PC-9 (cell line): ENCODE measurements around the gene DOCK6. TPM values are rescaled to one million over a fixed set of nuclear protein-coding genes. Genes with fewer than 3 reads are reported as not detected.

ENCODE experiments used
- BruUV-seq: library from RNA; stranded (reverse); fragments of 400-500 nt; replicated peaks from 2 replicates; lab custom pipeline; 2021; lab: Mats Ljungman, UMichigan
- CTCF ChIA-PET: fragments of 300-600 bp; sonication (Branson Sonifier 250); formaldehyde crosslinking; loops from one replicate; lab custom pipeline; 2022; ENCODE audit warnings: antibody characterized with exemption; lab: Charles Lee
- POLR2A ChIA-PET: fragments of 300-600 bp; sonication (Branson Sonifier 250); formaldehyde crosslinking; loops from one replicate; lab custom pipeline; 2022; ENCODE audit warnings: antibody characterized with exemption; ENCODE audit not compliant: unreplicated experiment; lab: Charles Lee
- DNase-seq, 2 experiments: peaks; one replicate each; pipeline versions ENCODE4 v3.0.0 to v3.0.0-alpha.2; 2015 to 2022; ENCODE audit warnings: mixed read lengths in 1 of 2
- H2AFZ ChIP-seq: fragments of 200-600 bp; sonication (generic); 2 replicates; pipeline ENCODE4 v1.8.1; 2017; ENCODE audit warnings: antibody characterized with exemption
- H3F3A ChIP-seq: fragments of 200-600 bp; sonication (generic); 2 replicates; pipeline ENCODE4 v1.8.1; 2017; ENCODE audit warnings: antibody characterized with exemption, mild to moderate bottlenecking, low read depth; ENCODE audit not compliant: insufficient read depth
- H3K27ac ChIP-seq: fragments of 200-600 bp; sonication (generic); 2 replicates; pipeline ENCODE4 v1.6.1; 2016; ENCODE audit warnings: mixed run types
- H3K27me3 ChIP-seq: fragments of 200-600 bp; sonication (generic); 2 replicates; pipeline ENCODE4 v1.6.1; 2016; ENCODE audit warnings: low read depth, mixed run types; ENCODE audit not compliant: insufficient read depth
- H3K36me3 ChIP-seq: fragments of 200-600 bp; sonication (generic); 2 replicates; pipeline ENCODE4 v1.6.1; 2016; ENCODE audit warnings: low read depth, mixed run types
- H3K4me1 ChIP-seq: fragments of 200-600 bp; sonication (generic); replicated peaks from 2 replicates; pipeline ENCODE4 v1.6.1; 2016; ENCODE audit warnings: mixed run types; ENCODE audit not compliant: insufficient read depth
- H3K4me2 ChIP-seq: fragments of 200-600 bp; sonication (generic); 2 replicates; pipeline ENCODE4 v1.6.1; 2017; ENCODE audit warnings: mixed run types
- H3K4me3 ChIP-seq: fragments of 200-600 bp; sonication (generic); 2 replicates; pipeline ENCODE4 v1.6.1; 2016; ENCODE audit warnings: mixed run types
- H3K79me2 ChIP-seq: fragments of 200-600 bp; sonication (generic); 2 replicates; pipeline ENCODE4 v1.6.1; 2017; ENCODE audit warnings: low read depth, mixed run types
- H3K9me2 ChIP-seq: fragments of 200-600 bp; sonication (generic); 2 replicates; pipeline ENCODE4 v1.8.1; 2017; ENCODE audit warnings: mild to moderate bottlenecking; ENCODE audit not compliant: insufficient read depth
- H3K9me3 ChIP-seq: fragments of 200-600 bp; sonication (generic); 2 replicates; pipeline ENCODE4 v1.8.1; 2016; ENCODE audit warnings: low read depth; ENCODE audit not compliant: insufficient read depth
- H4K20me1 ChIP-seq: fragments of 200-600 bp; sonication (generic); 2 replicates; pipeline ENCODE4 v1.8.1; 2017; ENCODE audit not compliant: insufficient read depth
- EZH2 ChIP-seq: fragments of 200-600 bp; sonication (generic); IDR thresholded peaks from 2 replicates; pipeline ENCODE4 v1.8.0; 2017; ENCODE audit warnings: antibody characterized with exemption, low read depth
- intact Hi-C: fragments of 100-400 bp; cut with micrococcal nuclease; formaldehyde crosslinking; loops from one replicate; pipeline ENCODE4 v1.10.0; 2022; ENCODE audit not compliant: unreplicated experiment
- total RNA-seq: library from RNA; stranded (reverse); gene quantifications from 2 replicates; pipeline ENCODE4 v1.2.3, GENCODE V29; 2021
- TF ChIP-seq, protein P1 (sequence below): fragments of 200-600 bp; sonication (generic); conservative IDR thresholded peaks from 2 replicates; pipeline ENCODE4 v1.6.1; 2017; ENCODE audit warnings: mixed run types, antibody characterized with exemption, mild to moderate bottlenecking, moderate library complexity

DOCK6 gene
- total RNA-seq, 1 experiment from 2014 or later: 32.5 TPM

DNA sequence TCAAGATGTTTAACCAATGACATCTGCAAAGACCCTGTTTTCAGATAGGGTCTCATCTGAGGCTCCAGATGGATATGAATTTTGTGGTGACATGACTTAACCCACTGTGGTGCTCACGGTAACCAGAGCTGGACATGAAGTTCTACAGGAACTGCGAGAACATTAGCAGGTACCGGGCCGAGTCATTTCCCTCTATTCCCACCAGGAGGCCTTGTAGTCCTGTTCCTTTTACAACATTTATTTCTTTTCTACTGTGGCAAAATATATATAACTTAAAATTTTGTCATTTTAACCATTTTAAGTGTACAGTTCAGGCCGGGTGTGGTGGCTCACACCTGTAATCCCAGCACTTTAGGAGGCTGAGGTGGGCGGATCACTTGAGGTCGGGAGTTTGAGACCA, 26.0 kb upstream of the DOCK6 start:
- POLR2A ChIA-PET: no interaction called here
- intact Hi-C loops: no loop called here
- H4K20me1 ChIP-seq: no peaks in the 10 kb centered on the region

DNA sequence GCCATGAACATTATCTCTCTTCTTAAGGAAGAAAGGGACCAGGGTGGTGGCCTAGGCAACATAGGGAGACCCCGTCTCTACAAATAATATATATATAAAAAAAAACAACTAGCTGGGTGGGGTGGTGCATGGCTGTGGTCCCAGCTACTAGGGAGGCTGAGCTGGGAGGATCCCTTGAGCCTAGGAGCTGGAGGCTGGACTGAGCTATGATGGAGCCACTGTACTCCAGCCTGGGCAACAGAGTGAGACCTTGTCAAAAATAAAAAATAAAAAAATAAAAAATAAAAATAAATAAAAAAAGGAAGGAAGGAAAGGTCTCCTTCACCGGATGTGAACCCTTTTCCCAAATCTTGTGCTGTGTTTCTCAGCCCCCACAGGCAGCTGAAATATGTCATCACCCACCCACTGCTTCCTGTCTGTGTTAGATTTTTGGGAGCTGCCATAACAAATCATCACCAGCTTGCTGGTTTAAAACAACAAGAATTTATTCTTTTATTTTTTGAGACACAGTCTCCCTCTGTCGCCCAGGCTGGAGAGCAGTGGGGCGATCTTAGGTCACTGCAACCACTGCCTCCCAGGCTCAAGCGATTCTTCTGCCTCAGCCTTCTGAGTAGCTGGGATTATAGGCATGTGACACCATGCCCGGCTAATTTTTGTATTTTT, 24.1 kb upstream of the DOCK6 start:
- no peak overlapping the region for H3K4me2 ChIP-seq
- POLR2A ChIA-PET: no interaction called here
- H3K9me2 ChIP-seq: no peaks in the 10 kb centered on the region
- H3K4me1 ChIP-seq: no peaks in the 10 kb centered on the region
- no peak overlapping the region for H2AFZ ChIP-seq
- no peaks in the 10 kb centered on the region for H3K27me3 ChIP-seq
- CTCF ChIA-PET: no interaction called here
- DNase-seq: no peak
- no peaks in the 10 kb centered on the region for H4K20me1 ChIP-seq
- H3K4me3 ChIP-seq: no peak overlapping the region
- no peak for TF ChIP-seq EZH2
- TF ChIP-seq, protein P1, sequence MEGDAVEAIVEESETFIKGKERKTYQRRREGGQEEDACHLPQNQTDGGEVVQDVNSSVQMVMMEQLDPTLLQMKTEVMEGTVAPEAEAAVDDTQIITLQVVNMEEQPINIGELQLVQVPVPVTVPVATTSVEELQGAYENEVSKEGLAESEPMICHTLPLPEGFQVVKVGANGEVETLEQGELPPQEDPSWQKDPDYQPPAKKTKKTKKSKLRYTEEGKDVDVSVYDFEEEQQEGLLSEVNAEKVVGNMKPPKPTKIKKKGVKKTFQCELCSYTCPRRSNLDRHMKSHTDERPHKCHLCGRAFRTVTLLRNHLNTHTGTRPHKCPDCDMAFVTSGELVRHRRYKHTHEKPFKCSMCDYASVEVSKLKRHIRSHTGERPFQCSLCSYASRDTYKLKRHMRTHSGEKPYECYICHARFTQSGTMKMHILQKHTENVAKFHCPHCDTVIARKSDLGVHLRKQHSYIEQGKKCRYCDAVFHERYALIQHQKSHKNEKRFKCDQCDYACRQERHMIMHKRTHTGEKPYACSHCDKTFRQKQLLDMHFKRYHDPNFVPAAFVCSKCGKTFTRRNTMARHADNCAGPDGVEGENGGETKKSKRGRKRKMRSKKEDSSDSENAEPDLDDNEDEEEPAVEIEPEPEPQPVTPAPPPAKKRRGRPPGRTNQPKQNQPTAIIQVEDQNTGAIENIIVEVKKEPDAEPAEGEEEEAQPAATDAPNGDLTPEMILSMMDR: no peak
- H3K27ac ChIP-seq: no peak overlapping the region
- no TSS peak for BruUV-seq
- no peaks in the 10 kb centered on the region for H3K9me3 ChIP-seq
- intact Hi-C loops: no loop called here
- H3K79me2 ChIP-seq: no peaks in the 10 kb centered on the region
- H3F3A ChIP-seq: peaks cover 16% of the 10 kb centered on the region
- H3K36me3 ChIP-seq: no peaks in the 10 kb centered on the region

More for the DNA sequence above, 26.0 kb upstream of the DOCK6 start:
- Histone ChIP-seq H3K9me3 (no peaks in the 10 kb centered on the region), H3K79me2 (no peaks in the 10 kb centered on the region), H3K9me2 (no peaks in the 10 kb centered on the region), H3K27me3 (no peaks in the 10 kb centered on the region), H3K4me2 (no peak overlapping the region), H2AFZ (no peak overlapping the region), H3K27ac (no peak overlapping the region), H3K36me3 (no peaks in the 10 kb centered on the region), H3F3A (peaks cover 14% of the 10 kb centered on the region), H3K4me3 (no peak overlapping the region), H3K4me1 (peaks cover 3% of the 10 kb centered on the region; the same call in 1 of the 2 replicates)
- CTCF ChIA-PET: no interaction called here
- no peak for DNase-seq
- no peak for TF ChIP-seq EZH2
- TF ChIP-seq, protein P1: peak; percentile 84
- BruUV-seq: no TSS peak

DNA sequence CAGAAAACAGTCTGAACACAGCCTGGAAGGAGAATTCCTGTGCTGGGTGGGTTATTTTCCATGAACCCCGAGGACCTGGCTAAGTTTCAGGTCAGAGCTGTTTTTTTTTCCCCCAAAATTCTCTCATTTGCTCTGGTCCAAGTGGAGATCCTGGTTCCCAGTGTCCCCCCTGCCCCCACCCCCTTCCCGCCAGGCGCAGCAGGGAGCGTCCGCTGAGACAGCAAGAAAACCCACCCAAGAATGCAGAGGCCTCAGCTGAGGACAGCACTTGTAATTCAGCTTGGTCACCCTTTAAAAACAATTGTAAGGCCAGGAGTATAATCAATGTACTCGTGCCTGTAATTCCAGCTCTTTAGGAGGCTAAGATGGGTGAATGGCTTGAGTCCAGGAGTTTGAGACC, 22.2 kb upstream of the DOCK6 start:
- Histone ChIP-seq H3K36me3 (no peaks in the 10 kb centered on the region), H3K9me2 (no peaks in the 10 kb centered on the region), H3K4me2 (no peak overlapping the region), H3K4me3 (no peak overlapping the region), H3K9me3 (no peaks in the 10 kb centered on the region), H3K79me2 (no peaks in the 10 kb centered on the region), H3K27me3 (no peaks in the 10 kb centered on the region), H3F3A (peaks cover 15% of the 10 kb centered on the region), H4K20me1 (no peaks in the 10 kb centered on the region), H3K27ac (no peak overlapping the region), H2AFZ (no peak overlapping the region), H3K4me1 (no peaks in the 10 kb centered on the region)
- intact Hi-C loops: no loop called here
- TF ChIP-seq, protein P1: no peak
- no peak for TF ChIP-seq EZH2
- no TSS peak for BruUV-seq
- ChIA-PET POLR2A (no interaction called here), CTCF (no interaction called here)
- no peak for DNase-seq
